Adrenal gland (tissue), 12 donors: Measurements from ENCODE around the gene FOXP4. TPM values are rescaled to one million over a fixed set of nuclear protein-coding genes. Genes with fewer than 3 reads are reported as not detected.
A peak's percentile ranks its signal among the peaks of the same experiment; 100 is the strongest.

Experiments
- DNase-seq, 7 donors: peaks; one replicate each; pipeline ENCODE4 v3.0.0-alpha.2; 2019 to 2020
- H3K27ac ChIP-seq, 5 donors: fragments of 200-600 bp; sonication (generic) in 4 of 5; 1 replicate in 3 of 5; 2 replicates in 2 of 5; pipeline versions ENCODE4 v1.5.1 to v1.8.0; 2016 to 2020; ENCODE audit warnings: mild to moderate bottlenecking in 1 of 5
- H3K27me3 ChIP-seq: fragments of 200-600 bp; 2 replicates; pipeline ENCODE4 v1.8.0; 2021
- H3K36me3 ChIP-seq, 2 donors: fragments of 200-600 bp; replicated peaks in 1 of 2; 1 replicate in 1 of 2; 2 replicates in 1 of 2; pipeline versions ENCODE4 v1.5.1 to v1.8.0; 2018 to 2022
- H3K4me1 ChIP-seq, 2 donors: fragments of 200-600 bp; replicated peaks in 1 of 2; 1 replicate in 1 of 2; 2 replicates in 1 of 2; pipeline versions ENCODE4 v1.5.1 to v1.8.0; 2018 to 2021
- H3K4me3 ChIP-seq, 4 donors: fragments of 200-600 bp; sonication (generic) in 3 of 4; one replicate each; pipeline ENCODE4 v1.5.1; 2016 to 2018
- H3K9me3 ChIP-seq, 3 donors: fragments of 200-600 bp; sonication (generic) in 1 of 3; replicated peaks in 1 of 3; 1 replicate in 2 of 3; 2 replicates in 1 of 3; pipeline versions ENCODE4 v1.5.1 to v1.8.0; 2016 to 2021
- CTCF ChIP-seq, 6 experiments: fragments of 450-650 bp in 4 of 6; fragments of 200-600 bp in 2 of 6; sonication (generic) in 1 of 6; IDR thresholded peaks; 1 replicate in 5 of 6; 2 replicates in 1 of 6; pipeline versions ENCODE4 v1.5.1 to v1.8.0; 2016 to 2021; ENCODE audit warnings: antibody characterized with exemption in 6 of 6, mild to moderate bottlenecking in 2 of 6, moderate library complexity in 1 of 6
- POLR2A ChIP-seq, 2 donors: fragments of 450-650 bp; IDR thresholded peaks; one replicate each; pipeline ENCODE4 v1.6.1; 2017; ENCODE audit warnings: antibody characterized with exemption in 2 of 2, mild to moderate bottlenecking in 2 of 2, moderate library complexity in 1 of 2
- WGBS, 4 donors: extraction: QIAGEN DNeasy Blood & Tissue Kit in 2 of 4; methylation state at CpG; one replicate each; pipeline versions ENCODE4 v1.1.5 to v1.1.7; 2013 to 2017; 5-methylcytosine and 5-hydroxymethylcytosine counted together
- intact Hi-C, 2 donors: fragments of 100-400 bp; cut with DNase I; formaldehyde crosslinking; loops; one replicate each; pipeline versions ENCODE4 v1.14.1 to v1.15.0; 2022 to 2023
- polyA plus RNA-seq, 3 donors: library from polyadenylated mRNA; stranded (reverse); fragments of 200-250 nt in 2 of 3; fragments of 350-450 nt in 1 of 3; fragmentation: Illumina TruSeq in 1 of 3; extraction: RNeasy Lipid Tissue Mini Kit (QIAGEN cat#74804) in 1 of 3; gene quantifications; one replicate each; pipeline ENCODE4 v1.2.3, GENCODE V29; 2013 to 2014
- total RNA-seq, 9 donors: library from RNA; depleted of rRNA in 4 of 9; stranded (reverse); fragments of >200 nt in 4 of 9; fragments of 120-200 nt in 1 of 9; fragmentation: NEBNext Ultra II Directional in 1 of 9; extraction: Animal tissue kit (Norgen Biotek cat#: 25700) in 1 of 9; gene quantifications; one replicate each; pipeline versions ENCODE4 v1.1.0 to v1.2.4, GENCODE V29; 2013 to 2023
- donor health status: healthy with polysubstance abuse.
- donor health status: Bipolar disorder and iron deficiency.
- donor health status: DM: yes; HTN: yes; CAD: no.
- donor health status: DM: no; HTN: no; CAD: no.
- donor health status: DM: no; HTN: no; CAD: no.
- donor health status: DM: yes; HTN: yes; CAD: no.

FOXP4 gene
- total and polyA plus RNA-seq, 12 donors, result 1.6 to 18.2 (median 11.3) TPM

DNA sequence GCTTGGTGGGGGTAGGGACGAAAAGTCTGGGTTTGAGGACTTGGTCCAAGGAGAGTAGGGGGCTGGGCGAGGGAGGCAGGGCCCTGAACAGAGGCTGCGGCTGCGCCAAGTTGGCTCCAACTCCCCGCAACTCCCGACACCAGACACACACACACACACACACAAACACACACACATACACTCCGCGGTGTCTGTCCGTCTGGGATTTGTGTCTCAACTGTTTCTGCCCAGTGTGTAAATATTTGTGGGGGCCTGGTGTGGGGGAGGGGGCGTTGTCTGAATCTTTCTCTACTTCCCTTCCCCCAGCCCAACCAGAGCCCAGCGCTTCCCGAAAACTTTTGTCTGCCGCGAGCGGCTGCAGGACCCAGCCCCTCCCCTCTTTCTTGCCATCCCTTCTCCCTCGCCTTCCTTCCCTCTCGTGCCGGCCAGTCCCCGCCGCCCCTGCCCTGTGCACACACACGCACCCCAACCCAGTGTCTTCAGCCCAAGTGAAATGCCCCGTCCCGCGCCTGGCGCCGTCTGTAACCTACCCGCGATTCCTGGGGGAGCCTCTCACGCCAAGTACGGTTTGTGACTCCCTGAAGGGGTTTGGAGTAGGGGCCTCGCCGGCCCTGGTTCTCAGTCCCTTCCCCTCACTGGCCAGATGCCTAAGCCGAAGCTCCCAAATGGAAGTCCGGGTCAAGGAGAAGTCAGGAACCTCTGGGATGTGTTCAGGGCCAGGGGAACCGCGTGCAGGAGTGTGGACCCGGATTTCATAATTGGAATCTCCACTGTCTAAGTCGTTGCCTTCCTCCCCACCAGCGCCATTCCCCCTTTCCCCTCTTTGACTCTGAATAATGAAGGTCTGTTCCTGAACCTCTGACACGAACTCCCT lies 93.0 kb downstream of the FOXP4 start:
- TF ChIP-seq POLR2A (IDR thresholded peaks at IDR 0.05), result no peak
- TF ChIP-seq CTCF (IDR thresholded peaks at IDR 0.05), result no peak
- DNase-seq, result no peak
- H3K27ac ChIP-seq, result peak overlapping the region in 2 of 5 donors; percentile 68 to 78

GRCh38 chr6:41639809-41640371 lies 93.7 kb downstream of the FOXP4 start:
- Histone ChIP-seq H3K4me1 (peaks cover 0 to 16% of the 10 kb centered on the region in 2 donors), H3K9me3 (no peaks in the 10 kb centered on the region), H3K36me3 (no peaks in the 10 kb centered on the region), H3K27ac (peak overlapping the region in 1 of 5 donors; percentile 78), H3K27me3 (peaks cover 22% of the 10 kb centered on the region), H3K4me3 (no peak overlapping the region)
- intact Hi-C loops, result no loop called here
- TF ChIP-seq POLR2A (IDR thresholded peaks at IDR 0.05) (no peak), CTCF (IDR thresholded peaks at IDR 0.05) (no peak)
- WGBS, 4 donors, result 75 to 90% (median 83%) methylated on average over 6 to 8 of the region's 8 CpGs
- DNase-seq, result no peak

More for the DNA sequence above, 93.0 kb downstream of the FOXP4 start:
- 25 to 44% (median 35%) methylated on average over 34 to 40 of the region's 40 CpGs for WGBS, 4 donors
- no peaks in the 10 kb centered on the region for H3K36me3 ChIP-seq
- peaks cover 22% of the 10 kb centered on the region for H3K27me3 ChIP-seq
- intact Hi-C loops, result no loop called here
- peaks cover 0 to 16% of the 10 kb centered on the region in 2 donors for H3K4me1 ChIP-seq
- H3K9me3 ChIP-seq, result no peaks in the 10 kb centered on the region
- H3K4me3 ChIP-seq, result peak overlapping the region in 2 of 4 donors; percentile 13 to 52

DNA sequence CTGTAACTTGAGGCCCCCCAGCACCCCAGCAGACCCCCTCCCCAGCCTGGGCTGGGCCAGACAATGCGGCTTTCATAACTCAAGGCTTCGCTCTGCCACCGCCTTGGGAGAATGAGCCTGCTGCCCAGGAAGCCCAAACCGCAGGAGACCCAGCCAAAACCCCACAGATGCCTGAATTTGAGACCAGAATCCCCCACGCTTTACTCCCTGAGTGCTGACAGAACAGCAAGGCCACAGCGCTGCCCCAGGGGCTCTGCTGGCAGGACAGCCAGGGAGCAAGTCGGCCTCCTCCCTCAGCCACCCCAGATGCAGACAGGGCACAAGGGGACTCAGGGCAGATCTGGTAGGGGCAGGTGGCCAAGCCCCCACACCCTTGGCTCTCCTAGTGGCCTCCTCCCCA lies 94.2 kb downstream of the FOXP4 start:
- TF ChIP-seq POLR2A (IDR thresholded peaks at IDR 0.05) (no peak), CTCF (IDR thresholded peaks at IDR 0.05) (no peak)
- Histone ChIP-seq H3K9me3 (no peaks in the 10 kb centered on the region), H3K27me3 (peaks cover 22% of the 10 kb centered on the region), H3K4me3 (no peak overlapping the region), H3K4me1 (peaks cover 0 to 16% of the 10 kb centered on the region in 2 donors), H3K27ac (no peak overlapping the region), H3K36me3 (no peaks in the 10 kb centered on the region)
- no peak for DNase-seq
- intact Hi-C loops, result no loop called here
- 80 to 95% (median 92%) methylated on average over 3 to 7 of the region's 7 CpGs for WGBS, 4 donors

DNA sequence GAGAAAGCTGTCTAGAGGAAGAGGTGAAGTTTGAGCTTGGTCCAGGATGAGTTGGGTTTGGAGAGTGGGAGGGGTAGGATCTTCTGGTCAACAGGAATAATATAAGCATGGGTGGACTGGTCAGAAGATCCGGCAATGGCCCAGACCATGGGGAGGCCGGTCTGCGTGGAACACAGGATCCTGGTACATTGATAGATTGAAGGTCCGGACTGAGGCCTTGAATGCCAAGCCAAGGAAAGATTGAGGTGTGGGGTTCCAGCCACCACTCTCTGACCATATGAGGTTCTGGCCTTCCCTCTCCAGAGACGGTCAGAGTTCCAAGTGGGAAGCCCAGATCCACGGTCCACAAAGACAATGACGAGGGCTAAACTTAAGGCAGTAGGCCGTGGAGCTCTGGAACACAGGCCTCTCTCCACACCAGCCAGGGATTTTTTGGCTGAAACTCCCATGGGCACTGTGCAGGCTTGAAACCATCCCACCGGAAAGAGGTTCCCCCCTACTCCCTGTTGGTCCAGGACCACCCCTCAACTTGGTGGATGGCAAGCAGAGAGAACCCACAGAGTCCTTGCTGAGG lies 95.3 kb downstream of the FOXP4 start:
- Histone ChIP-seq H3K9me3 (no peaks in the 10 kb centered on the region), H3K4me1 (peaks cover 0 to 16% of the 10 kb centered on the region in 2 donors), H3K27ac (no peak overlapping the region), H3K4me3 (no peak overlapping the region), H3K36me3 (no peaks in the 10 kb centered on the region), H3K27me3 (peaks cover 22% of the 10 kb centered on the region)
- no peak for TF ChIP-seq CTCF (IDR thresholded peaks at IDR 0.05)
- 83 to 95% (median 88%) methylated on average over 6 to 9 of the region's 9 CpGs for WGBS, 4 donors
- intact Hi-C loops, result no loop called here
- DNase-seq, result no peak
